ENCODE data around the gene MEGF10.

GRCh38 chr5:127358740-127359139 lies 68.1 kb downstream of the MEGF10 start:
- no peak for TF ChIP-seq BRCA1 (IDR thresholded peaks at IDR 0.05; ENCODE audit: low read depth, low read length)
- TF ChIP-seq EZH2 (IDR thresholded peaks at IDR 0.05; ENCODE audit: borderline replicate concordance, control insufficient read depth, low read depth, low read length) = no peak
- no peak for TF ChIP-seq SP1 (IDR thresholded peaks at IDR 0.05; ENCODE audit: low read depth, low read length)
- TF ChIP-seq CTCF (IDR thresholded peaks at IDR 0.05 in 2 of 3, conservative IDR thresholded peaks at IDR 0.05 in 1 of 3; ENCODE audit: control insufficient read depth in 2 of 3, extremely low read depth in 1 of 3, insufficient read depth in 1 of 3, low read depth in 3 of 3, low read length in 3 of 3) = no peak
